HG03025 (cell line): Measurements from ENCODE around the gene TCF21.
A peak's percentile ranks its signal among the peaks of the same experiment; 100 is the strongest.

Experiments
- ATAC-seq: cut with Tn5 transposase; IDR thresholded peaks from one replicate; pipeline ENCODE4 v1.9.1; 2021; ENCODE audit warnings: mild to moderate bottlenecking, moderate library complexity; ENCODE audit not compliant: unreplicated experiment, low FRiP score

TCF21 gene

DNA sequence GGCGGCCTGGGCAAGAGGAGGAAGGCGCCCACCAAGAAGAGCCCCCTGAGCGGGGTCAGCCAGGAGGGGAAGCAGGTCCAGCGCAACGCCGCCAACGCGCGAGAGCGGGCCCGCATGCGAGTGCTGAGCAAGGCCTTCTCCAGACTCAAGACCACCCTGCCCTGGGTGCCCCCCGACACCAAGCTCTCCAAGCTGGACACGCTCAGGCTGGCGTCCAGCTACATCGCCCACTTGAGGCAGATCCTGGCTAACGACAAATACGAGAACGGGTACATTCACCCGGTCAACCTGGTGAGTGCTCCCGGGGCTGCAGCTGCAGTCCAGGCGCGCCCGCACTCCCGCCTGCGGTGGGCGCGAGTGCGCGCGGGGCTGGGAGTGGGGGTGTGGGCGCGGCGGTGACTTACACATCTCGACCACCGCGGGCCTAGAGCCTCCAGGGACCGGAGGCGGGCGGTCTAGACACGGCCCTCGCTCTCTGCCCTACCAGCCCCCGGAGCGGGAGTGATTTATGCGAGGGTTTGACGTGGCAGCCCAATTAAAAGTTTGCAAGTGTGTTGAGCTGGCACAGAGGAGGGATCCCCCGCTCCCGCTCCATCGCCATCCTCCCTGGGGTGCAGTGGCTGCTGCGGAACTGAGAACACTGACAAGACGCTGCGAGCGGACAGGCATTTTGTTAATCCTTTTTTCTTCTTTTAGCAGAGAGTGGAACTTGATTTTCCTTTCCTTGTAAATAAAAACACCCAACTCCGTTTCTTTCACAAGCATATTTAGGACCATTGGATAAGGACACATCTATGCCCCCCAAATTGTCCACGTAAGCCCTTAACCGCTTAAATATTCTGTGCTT lies 867 bp downstream of the TCF21 start:
- no peak for ATAC-seq

DNA sequence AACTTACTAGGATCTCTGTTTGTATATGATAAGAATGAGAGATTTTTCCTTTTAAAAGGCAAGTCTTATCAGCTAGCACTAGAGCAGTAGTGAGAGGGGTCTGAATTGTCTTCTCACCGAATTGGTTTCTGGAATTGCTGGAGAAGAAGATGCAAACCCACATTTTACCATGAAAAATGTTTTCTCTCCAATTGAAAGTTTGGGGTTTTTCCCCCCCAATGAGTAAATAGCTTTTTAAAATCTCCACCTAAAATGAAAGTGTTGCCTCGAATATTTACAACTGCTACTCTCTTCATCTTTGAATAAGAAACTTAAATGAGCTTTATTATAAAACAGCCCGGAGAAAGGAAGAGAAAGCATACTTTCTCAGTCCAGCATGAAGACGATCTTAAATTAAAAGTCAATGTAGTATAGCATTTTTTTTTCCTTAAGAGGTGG lies 1.8 kb downstream of the TCF21 start:
- ATAC-seq: no peak

DNA sequence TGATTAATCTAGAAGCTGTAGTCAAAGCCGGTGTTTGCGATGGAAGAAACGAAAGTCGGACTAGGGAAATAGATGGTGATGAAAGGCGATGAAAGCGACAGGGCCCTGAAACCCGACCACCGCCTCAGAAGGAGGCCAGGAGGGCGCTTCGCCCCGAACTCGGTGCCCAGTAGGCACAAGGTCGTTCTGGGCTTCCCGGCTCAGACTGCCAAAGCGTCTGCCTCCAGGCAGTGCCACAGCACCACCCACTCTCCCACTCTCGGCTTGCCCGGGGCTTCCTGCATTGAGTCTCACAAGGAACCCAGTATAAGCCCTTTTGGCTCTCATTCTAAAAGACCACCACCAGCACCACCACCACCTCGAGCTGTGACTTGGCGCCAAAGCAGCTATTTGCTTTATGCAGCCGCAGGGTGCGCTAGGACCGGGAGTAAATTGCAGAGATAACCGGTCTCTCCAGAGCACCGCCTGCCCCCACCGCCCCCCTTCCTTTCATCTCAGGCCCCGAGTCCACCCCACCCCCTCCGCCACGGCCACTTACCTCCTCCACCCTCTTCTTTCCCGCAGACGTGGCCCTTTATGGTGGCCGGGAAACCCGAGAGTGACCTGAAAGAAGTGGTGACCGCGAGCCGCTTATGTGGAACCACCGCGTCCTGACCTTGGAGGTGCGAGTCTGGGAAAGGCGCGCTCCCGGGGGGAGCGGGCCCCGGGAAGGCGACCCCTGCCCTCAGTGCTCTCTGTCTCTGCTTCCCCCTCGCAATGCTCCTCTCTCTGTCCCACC lies 2.4 kb downstream of the TCF21 start:
- no peak for ATAC-seq

DNA sequence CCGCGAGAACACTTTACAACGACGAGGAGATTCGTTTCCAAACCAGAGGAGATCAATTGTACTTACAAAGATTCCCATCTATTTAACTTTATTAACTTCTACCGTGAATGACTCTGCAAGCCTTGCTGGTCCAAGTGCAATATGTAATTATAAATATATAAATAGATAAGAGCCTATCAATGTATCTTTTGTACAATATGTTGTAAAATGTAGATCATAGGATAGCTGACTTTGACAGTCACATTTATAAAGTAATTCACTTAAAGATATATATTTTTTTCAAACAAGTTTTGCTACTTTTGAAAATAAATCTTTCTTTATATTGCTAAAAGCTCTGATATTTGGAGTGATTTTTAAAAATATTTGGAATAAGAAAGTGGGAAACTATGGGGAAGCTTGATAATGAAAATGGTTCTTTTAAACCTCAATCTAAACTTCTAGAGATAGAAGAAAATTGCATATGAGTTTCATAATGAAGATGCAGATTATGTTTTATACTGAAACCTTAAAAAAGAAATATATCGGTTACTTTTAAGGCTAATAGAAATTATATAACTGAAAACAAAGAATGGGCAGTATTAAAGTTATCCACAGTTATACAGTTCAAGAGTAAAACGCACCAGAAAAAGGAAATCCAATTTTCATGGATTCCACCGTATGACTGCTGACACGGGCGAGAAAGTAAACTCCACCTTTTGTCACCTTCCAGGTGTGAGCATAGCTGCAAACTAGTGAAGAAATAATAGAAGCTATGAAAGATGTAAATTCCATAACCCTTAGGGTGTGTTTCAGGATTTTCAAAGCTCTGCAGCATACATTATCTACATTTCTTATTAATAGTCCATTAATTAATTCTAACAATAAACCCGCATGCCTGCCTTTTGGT lies 3.3 kb downstream of the TCF21 start:
- no peak for ATAC-seq

DNA sequence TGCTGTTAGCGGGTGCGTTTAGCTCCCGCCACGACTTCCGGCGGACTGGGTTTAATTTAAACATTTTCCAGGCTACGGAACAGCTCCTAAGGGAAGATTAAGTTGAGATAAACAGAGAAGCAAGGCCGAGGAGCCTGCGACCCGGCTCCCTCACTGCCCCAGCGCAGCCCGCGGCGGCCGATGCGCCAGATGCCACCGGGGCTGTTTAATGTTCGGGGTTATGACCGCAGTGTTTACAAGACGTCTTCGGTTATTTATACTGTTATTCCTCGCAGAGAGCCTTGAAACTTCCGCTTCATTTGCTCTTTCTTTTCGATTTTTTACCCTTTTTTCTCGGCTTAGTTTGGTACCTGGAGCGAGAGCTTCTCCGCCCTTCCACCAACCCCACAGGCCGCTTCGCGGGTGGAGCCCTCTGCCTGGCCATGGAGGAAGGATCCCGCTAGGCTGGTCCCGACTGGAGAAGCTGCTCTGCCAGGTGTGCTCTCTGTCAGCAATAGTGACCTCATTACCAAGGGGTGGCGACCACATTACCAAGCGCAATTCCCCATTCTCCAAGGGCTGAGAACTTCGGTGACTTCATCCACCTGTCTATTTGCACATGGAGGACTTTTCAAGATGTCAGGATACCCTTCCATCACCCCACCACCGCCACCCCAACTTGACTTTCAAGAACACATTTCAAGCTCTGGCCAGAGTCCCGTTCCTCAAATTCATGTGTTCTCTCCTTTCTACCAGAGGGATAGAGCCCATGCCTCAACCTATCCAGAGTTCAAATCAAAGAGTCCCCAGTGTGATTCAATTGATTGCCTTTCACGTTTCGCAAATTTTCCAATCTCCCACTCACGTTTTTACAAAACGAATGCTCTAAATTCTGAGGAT lies 4.1 kb downstream of the TCF21 start:
- ATAC-seq: no peak

DNA sequence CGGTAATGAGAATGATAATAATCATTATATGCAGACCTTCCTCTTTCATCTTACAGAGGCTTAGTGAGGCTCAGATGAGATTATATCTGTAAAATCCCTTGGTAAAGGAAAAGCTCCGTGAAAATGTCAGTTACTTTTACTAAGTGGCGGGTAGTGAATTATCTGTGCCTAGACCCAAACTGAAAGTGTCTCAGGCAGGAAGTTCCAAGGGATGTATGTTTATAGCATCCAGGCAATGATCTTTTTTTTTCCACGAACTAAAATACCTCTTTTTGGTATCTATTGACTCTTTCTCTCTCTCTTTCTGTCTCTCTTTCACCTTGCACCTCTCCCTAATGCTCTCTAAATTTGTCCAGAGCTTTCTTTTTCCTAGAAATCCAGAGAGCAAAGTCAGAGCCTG lies 5.0 kb downstream of the TCF21 start:
- ATAC-seq: no peak

DNA sequence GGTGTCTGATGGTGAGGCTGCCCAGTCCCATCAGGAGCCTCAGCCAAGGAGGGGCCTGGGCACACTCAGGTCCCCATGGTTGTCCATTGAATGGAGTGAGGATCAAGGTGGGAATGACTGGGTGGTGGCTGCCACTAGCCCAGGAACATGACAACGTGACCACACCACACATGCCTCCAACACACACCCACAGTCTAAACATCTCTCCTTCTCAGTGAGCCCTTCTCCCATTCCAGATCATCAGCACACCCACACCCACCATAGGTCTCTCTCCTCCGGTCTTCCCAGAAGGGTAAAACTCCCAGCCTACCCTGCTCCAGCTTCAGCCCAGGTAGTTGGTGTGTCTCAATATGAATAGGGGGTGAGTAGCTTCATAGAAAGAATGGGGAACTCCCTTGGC lies 5.5 kb downstream of the TCF21 start:
- no peak for ATAC-seq

DNA sequence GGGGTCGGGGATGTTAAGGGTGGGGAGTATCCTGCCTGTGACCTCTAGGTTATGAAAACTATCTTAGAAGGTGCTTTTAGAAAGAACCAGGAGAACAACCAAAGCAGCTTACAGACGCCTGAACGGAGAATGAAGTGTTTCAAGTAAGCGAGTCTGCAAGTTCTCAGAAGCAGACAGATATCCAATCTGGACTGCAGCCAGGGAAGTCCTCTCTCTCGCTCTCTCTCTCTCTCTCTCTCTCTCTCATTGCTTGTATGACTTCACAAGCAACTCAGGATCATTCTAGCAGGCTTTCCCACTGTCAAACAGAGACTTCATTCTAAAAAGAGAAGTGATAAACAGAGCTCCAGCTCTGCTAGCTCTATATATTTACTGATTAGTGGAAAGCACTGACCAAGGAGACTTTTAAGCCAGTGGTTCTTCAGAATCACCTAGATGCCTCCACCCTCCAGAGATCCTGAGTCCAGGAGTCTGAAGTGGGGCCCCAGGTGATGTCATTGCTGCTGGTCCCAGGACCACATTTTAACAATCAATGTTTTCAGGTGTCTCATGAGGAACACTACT lies 6.0 kb downstream of the TCF21 start:
- ATAC-seq: no peak

DNA sequence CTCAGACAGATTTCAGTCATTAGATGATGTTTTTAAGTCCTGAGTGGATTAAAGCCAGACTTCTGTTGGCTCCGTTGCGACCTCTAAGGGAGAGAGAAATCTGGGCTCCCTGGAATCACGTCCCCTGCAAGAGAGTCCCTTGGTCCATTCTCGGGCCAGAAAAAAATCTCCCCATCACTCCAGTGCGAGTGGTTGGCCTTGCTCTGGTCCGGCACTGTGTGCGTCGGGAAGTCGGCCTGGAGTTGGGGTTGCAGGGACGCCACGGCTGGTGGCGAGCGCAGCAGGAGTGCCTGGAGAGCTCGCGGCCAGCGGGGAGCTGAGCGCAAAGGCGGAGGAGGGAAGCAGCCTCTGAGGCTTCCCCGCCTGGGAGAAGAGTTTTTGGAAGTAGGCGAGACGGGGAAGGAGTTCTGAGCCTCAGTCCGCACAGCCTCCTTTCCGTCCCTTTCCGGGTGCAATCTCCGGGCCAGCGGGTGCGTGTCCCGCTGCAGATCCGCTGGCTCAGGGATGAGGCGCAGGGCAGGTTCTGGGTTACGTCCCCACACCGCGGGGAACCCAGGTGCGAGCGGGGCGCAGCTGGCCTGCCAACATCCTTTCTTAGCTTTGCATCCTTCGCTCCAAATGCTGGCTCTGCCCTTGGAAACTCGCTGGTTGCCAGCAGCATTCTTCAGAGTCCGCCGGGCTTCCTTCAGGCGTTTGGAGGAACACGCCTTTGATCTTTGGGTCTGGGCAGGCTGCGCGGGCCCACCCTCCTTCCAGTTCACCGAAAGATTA lies 6.8 kb downstream of the TCF21 start:
- ATAC-seq: no peak

DNA sequence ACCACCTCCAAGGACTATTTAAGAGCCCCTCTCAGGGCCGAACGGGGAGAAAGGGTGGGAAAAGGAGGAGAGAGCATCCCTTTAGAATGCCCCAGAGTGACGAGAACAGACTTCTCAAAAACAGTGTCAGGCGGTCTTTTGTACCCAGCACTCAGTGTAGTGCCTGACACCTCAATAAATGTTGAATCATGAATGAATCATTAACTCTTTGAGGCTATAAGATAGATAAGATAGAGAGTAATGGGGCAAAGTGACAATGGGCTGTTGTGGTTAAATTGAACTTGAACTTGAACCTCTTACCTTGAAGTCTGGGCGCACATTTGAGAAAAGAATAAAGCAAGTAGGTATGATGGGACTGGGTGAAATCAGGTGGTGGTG lies 7.4 kb downstream of the TCF21 start:
- no peak for ATAC-seq

DNA sequence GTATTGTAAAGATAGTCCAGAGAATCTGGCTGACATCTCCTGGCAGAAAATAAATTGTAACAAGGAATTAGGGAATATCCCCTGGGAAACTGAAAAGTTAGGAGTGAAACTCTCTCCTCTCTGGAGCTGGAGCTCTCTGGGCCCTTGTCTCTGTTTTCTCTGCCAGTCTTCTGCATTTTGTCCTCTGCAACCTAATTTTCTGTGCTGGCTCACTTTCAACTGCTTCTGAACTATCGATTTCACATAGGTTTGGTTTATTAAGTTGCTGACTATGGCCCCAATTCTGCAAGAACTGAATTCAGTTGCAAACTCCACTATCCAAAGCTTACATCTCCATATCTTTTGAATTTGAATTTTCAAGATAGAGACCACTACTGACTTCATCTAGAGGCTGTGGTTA lies 9.3 kb downstream of the TCF21 start:
- no peak for ATAC-seq

DNA sequence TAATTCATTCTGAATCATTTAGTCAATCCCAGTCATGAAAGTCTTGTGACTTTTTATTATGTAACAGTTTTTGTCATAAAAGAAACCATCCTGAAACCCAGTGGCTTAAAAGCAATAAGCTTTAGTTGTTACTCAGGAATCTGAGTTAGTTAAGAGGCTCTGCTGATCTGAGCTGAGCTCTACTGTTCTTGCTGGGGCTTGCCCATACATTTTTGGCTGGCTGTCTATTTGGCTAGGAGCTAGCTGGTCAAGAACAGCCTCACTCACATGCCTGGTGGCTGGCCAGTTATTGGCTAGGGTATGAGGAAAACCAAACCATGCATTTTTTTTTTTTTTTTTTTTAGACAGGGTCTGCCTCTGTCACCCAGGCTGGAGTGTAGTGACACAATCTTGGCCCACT lies 10.6 kb downstream of the TCF21 start:
- ATAC-seq: no peak

DNA sequence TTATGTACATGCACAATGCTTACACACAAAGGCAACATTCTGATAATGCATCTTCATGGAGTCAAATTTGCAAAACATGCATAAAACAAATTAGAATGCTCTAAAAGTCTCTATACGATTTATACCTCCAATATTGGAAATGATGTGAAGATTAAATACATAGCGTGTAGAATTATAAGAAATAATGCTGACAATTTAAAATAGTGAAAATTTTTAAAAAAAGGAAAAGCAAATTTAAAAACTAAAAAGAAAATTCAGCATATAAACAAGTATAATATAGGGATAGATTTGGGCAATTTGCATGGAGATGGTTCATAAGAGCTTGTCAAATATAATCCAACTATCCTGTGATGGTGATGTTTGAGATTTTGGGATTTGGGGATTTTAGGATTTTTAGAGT lies 14.9 kb downstream of the TCF21 start:
- ATAC-seq: no peak

DNA sequence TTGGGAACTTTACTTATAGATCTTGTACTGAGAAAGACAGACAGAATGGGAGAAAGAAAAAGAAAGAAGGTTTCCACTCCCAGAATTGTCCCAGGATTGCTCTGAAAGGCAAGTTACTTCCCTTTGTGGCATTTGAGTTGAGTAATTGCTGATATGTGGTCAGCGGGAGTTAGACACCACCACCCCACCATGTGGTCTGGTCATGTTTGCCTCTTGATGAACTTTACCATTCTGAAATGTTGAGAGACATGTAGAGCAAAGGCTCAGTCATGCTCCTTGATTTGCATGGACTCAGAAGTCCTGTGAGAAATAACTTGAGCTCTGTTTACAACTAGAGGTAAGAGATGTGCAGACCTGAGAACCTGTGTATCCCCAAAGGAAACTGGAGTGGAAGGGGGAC lies 17.1 kb downstream of the TCF21 start:
- ATAC-seq: no peak

DNA sequence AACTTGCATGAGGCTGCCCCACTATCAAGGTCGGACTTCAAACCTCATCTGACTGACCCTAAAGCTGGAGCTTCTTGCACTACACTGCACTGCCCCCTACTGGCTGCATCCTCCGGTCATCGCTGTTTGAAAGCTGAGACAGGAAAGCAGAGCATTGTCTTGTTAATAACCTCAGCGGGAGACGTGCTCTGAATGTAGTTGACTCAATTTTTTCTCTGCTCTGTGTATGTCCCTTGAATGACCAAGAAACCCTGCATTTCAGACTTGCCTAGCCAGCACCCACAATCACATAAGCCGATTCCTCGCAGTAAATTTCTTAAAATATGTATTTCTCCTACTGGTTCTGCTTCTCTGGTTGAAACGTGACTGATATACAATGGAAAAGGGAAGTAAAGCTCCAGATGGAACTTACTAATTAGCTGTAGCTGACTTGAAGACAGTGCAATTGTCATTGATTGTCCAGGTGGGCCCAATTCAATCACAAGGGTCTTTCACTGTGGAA lies 27.8 kb downstream of the TCF21 start:
- ATAC-seq: peak; percentile 71

DNA sequence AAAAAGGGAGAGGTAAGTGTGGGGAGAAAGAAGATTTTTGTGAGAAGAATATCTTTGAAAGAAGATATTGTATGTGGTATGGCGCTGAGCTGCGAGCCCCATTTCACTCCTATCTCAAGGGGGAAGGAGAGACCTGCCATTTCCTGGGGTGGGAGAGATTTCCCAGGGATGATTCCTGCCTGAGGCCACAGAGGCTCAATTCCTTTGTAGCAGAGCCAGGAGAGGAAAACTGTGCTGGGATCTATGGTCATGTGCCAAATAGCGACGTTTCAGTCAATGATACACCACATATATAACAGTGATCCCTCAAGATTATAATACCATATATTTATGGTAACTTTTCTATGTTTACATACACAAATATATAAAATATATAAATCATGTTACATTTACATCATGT lies 28.9 kb downstream of the TCF21 start:
- no peak for ATAC-seq

DNA sequence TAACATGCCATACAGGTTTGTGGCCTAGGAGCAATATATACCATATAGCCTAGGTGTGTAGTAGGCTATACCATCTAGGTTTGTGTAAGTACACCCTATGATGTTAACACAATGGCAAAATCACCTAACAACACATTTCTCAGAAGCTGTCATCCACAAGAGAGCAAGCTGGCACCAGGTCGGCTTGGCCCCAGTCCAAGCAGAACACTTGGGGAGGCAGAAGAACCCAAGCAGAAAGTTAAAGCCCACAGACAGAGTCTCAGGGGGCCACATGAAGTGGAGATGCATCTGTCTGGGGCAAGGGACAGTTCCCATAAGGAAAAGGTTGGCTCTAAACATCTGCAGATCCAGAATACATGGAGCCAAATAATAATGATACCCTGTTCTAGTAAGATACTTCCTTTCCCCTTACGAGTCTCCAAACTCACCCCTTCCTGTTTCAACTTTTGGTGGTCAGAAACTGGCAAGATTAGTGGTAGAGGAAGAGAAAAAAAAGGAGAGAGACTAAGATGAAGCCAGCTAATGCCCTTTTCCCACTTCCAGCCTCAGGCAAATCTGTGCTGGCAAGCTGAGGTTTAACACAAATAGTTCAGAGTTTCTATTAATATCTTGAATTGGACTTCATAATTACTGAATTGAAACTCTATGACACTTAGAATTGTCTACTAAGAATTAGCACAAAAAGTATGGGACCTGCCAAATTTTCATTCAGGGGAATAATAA lies 29.5 kb downstream of the TCF21 start:
- no peak for ATAC-seq

DNA sequence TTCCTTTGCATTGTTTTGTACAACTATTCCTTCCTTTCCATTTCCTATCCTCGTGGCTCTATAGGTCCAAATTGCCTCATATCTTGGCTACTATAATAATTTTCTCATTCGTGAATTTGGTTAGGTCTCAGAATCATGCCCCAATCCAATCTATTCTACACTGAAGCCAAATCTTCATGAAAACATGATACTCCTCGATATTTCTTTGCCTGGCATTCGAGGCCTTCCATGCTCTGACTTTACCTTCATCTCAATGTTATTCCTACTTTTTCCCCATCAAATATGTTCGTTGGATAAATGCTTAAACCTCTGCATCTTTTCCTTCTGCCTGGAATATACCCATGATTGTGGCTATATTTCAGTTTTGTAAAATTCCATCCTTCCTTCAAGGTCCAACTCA lies 30.4 kb downstream of the TCF21 start:
- no peak for ATAC-seq
